GM12873 (cell line): ENCODE data around the gene DHRSX.

Experiments
- CTCF ChIP-seq: IDR thresholded peaks from 2 replicates; pipeline ENCODE4 v1.5.1; 2012; ENCODE audit warnings: low read depth, mild to moderate bottlenecking, moderate library complexity, low read length, control low read depth; ENCODE audit not compliant: insufficient read depth; ENCODE audit errors: missing control alignments

Gene DHRSX

GRCh38 chrX:2469196-2469685 lies 31.5 kb downstream of the DHRSX start:
- no peak for TF ChIP-seq CTCF

- TF ChIP-seq CTCF: no peak
Measured at GRCh38 chrX:2468261-2469195, 32.2 kb downstream of the DHRSX start.

DNA sequence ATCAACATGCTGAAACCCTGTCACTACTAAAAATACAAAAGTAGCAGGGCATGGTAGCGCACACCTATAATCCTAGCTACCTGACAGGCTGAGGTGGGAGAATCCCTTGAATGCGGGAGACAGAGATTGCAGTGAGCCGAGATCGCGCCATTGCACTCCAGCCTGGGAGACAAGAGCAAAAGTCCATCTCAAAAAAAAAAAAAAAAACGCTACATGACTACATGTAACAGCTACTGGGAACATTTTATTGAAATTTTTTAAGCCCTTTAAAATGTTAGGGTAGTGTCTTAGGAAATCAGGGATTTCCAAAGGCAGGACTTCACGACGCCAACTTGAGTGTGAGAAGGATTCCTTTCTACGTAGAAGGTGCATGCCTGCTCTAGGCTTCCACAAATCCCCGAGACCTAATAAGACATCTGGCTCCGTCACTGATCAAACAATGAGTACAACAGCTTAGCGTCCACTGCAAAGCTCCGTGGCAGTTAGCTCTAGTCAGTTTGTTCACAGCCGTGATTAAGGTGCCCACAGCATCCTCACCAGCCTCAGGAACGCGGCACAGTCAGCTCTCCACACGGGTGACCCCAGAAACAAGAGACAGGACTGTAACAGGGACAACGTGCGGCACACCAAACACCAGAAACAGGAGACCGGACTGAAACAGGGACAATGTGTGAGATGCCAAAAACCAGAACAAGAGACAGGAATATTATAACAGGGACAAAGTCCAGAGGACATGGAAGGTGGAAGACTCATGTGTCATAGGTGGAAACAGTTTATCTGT lies 33.7 kb downstream of the DHRSX start:
- TF ChIP-seq CTCF: no peak

- TF ChIP-seq CTCF: no peak
Measured at GRCh38 chrX:2464677-2465166, 36.1 kb downstream of the DHRSX start.

DNA sequence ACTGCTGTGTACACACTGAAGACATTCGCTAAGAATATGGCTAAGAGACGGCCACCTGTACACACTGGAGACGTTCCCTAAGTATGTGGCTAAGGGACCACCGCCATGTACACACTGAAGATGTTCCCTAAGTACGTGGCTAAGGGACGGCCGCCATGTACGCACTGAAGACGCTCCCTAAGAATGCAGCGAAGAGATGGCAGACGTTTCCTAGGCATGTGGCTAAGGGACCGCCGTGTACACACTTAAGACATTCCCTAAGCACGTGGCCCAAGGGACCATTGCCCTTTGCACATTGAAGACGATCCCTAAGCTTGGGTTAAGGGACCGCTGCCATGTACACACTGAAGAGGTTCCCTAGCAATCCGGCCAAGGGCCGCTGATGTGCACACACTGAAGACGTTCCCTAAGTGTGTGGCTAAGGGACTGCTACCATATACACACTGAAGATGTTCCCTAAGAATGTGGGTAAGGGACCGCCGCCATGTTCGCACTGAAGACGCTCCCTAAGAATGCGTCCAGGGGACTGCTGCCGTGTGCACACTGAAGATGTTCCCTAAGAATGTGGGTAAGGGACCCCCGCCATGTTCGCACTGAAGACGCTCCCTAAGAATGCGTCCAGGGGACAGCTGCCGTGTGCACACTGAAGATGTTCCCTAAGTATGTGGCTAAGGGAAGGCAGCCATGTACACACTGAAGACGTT lies 36.7 kb downstream of the DHRSX start:
- no peak for TF ChIP-seq CTCF

DNA sequence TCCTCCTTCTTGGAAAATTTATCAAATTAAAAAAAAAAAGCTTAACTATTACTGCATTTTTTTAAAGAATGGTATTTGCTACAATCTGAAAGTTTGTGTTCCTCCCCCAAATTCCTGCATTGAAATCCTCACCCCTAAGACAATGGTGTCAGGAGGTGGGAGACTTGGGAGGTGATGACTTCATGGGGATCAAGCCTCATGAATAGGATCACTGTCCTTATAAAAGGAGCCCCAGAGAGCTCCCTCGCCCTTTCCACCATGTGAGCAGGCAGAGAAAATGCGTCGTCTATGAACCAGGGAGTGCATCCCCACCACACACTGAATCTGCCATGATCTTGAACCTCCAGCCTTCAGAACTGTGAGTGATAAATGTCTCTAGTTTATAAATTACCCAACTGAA lies 38.0 kb downstream of the DHRSX start:
- TF ChIP-seq CTCF: no peak
